GM21515 (cell line): Measurements from ENCODE around the gene CNTNAP5.

ENCODE experiments used
- ATAC-seq: cut with Tn5 transposase; IDR thresholded peaks from one replicate; pipeline ENCODE4 v1.9.1; 2021; ENCODE audit not compliant: unreplicated experiment

Gene CNTNAP5

GRCh38 chr2:124664363-124664762 is 639.3 kb downstream of the CNTNAP5 start:
- ATAC-seq = no peak

DNA sequence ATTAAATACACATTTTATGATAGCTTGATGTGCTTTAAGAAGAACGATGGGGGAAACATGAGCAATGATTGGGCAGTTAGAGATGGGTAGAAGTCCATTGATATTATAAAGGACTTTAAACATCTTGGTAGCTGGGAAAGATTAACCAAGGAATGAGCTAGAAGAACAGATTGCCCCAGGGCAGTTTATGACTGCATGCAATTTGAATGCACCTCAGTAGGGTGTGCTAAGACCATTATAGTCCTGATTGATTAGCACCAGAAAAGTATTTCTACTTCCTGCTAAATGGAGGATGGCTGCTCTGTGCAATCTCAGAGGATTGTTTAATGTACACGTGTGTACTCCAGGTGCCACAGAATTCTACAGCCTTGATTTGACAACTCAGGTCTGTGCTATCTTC is 641.9 kb downstream of the CNTNAP5 start:
- ATAC-seq = no peak

DNA sequence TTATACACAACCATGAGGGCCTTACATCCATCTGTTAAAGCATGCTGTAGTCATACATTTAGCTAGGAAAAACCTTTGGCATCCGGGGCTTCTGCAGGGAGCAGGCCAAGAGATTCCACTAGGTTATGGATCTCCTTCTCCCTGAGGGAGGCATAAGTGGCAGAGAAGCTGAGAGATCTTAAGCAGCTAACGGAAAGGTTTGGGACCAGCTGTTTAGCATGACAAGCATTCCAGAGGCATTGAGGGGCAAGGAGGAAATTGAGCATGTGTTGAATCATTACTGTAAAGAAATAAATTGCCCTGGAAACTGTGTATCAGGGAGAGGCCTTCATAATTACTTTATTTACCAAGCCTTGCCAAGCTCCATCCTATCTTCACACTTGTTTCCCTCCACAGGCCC is 643.1 kb downstream of the CNTNAP5 start:
- ATAC-seq = no peak

DNA sequence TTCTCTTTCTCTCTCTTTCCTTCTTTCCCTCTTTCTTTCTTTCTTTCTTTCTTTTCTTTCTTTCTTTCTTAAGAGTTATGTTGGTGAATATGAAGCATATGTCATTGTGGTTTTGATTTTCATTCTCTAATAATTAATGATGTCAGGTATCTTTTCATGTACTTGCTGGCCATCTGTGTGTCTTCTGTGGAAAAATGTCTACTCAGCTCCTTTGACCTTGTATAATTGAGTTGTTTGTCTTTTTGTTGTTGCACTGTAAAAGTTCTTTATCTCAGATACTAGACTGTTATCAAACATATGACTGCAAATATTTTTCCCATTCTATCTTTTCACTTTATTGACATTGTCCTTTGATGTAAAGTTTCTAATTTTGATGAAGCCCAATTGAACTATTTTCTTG is 645.1 kb downstream of the CNTNAP5 start:
- no peak for ATAC-seq

DNA sequence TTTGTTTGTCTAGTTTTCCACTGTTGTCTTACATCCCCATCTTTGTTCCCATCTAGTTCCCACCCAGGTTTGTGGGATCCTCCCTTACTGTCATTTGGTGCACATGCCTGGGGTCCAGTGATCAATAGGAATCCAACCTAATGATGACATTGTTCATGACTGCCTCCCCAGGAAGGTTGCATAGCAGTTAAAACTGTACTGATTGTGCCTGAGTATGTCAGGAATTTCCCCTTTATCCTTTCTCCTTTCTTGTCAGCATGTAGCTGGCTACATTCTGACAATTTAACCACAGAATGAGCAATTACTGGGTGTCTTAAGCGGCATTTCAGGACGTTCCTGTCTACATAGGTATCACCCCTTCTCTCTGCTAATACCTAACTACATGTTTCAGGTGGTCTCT is 653.0 kb downstream of the CNTNAP5 start:
- ATAC-seq = no peak

DNA sequence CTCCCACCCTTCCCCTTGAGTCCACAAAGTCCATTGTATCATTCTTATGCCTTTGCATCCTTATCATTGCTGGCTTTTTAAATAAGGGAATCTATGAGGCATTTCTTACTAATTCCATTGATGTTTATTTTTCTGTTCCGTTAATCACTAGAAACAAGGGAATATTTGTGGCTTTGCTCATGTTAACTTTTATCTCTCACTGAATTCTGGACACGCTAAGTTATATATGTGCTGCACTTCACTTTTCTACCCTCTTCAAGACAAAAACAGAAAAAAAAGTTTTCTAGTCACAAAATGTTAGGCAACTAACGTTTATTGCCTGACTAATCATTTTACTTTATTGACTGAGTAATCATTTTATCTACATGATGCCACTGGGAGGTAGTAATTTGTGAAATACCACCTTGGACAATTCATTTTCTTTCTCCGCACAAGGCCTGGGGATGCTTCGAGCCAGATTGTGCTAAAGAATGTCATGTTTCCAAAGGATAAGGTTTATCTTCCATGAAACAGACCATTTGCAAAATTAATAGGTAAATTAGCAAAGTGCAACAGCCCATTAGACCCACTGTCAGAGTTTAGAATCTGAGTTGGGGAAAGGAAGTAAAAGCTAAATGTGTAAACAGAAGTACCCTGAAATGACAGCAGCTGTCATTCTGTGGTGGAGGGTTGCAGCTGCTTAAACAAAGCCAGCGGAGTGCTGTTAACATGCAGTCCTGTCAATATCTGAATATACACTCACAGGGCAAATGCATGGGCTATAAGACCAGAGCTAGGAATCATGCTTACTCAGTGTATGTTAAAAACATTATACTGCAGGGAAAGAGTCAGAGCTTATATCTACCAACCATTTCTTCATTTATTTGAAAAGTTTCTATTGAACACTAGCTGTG is 658.7 kb downstream of the CNTNAP5 start:
- no peak for ATAC-seq

- ATAC-seq = no peak
These were observed 664.3 kb downstream of the CNTNAP5 start for GRCh38 chr2:124689348-124689747.

GRCh38 chr2:124692216-124692615 is 667.1 kb downstream of the CNTNAP5 start:
- ATAC-seq = no peak

DNA sequence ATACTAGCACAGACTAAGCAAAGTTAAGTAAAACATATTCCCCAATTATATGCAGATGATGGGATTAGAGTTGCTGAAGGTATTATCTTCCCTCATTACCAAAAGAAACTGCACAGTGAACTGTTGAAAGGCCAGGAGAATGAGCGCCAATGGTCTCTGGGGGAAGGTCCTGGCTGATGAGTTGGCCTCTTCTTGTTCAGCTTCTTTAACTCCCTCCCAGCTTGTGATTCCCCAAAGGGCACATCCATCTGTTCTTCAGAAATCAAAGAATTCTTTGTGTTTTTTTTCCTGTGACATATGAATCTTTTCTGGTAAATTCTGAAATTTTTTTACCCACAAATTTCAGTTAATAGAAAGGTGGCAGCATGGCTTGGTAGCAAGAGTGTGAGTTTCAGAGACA is 667.6 kb downstream of the CNTNAP5 start:
- no peak for ATAC-seq

DNA sequence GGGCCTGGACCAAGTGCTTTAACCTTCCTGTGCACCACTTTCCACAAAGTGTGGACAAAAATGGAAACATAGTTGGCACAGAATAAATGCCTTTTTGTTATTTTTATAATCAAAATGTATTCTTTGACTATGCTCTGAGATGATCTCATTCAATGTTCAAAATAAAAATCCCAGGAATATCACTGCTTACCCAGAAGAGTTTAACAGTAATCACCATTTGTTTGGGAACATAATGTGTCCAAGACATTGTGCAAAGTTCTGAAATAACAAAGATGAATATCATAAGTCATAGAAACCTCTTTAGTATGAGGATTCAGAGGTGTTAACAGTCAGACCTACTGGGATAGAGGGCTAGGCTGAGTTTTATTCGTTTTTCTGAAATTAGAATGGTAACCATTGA is 668.1 kb downstream of the CNTNAP5 start:
- no peak for ATAC-seq

- no peak for ATAC-seq
These were observed 674.0 kb downstream of the CNTNAP5 start for GRCh38 chr2:124698979-124699565.

DNA sequence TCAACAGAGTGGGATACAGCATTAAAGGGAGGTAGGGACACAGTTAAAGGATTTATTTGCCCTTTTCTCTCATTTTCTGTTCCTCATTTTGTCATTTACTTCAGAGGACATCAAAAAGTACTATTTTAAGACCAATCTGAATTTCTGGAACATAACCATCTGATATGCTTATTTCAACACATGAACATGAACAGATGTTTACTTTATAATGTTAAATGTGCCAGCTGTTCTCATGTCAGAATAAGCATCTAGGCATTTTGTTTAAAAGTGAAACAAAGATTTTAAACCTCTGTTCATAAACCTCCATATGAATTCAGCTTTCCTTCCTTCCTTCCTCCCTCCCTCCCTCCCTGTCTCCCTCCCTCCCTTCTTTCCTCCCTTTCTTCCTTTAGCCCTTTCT is 677.7 kb downstream of the CNTNAP5 start:
- ATAC-seq = no peak

- no peak for ATAC-seq
These were observed 679.2 kb downstream of the CNTNAP5 start for GRCh38 chr2:124704071-124704925.

DNA sequence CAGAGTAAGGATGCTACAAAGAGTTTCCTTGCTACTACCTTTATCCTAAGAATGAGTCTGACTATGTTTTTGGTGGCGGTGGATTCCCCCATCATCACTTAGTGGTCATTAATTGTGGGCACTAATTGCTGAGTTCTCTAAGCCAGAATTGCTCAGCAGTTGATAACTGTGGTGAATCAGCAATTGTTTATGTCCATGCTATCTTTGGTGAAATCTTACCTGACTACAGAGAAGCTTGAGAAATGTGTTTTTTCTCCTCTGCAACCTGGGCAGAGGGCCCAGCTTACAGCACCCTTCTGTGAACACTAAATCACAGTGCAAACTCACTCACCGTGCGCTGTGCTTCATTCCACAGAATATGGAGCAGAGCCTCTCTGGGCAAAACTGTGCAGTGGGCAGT is 683.6 kb downstream of the CNTNAP5 start:
- no peak for ATAC-seq

- ATAC-seq = no peak
These were observed 688.9 kb downstream of the CNTNAP5 start for GRCh38 chr2:124713969-124714368.

- ATAC-seq = no peak
These were observed 700.1 kb downstream of the CNTNAP5 start for GRCh38 chr2:124725187-124725586.

GRCh38 chr2:124740636-124741035 is 715.5 kb downstream of the CNTNAP5 start:
- no peak for ATAC-seq

- no peak for ATAC-seq
These were observed 728.8 kb downstream of the CNTNAP5 start for GRCh38 chr2:124753842-124754241.

DNA sequence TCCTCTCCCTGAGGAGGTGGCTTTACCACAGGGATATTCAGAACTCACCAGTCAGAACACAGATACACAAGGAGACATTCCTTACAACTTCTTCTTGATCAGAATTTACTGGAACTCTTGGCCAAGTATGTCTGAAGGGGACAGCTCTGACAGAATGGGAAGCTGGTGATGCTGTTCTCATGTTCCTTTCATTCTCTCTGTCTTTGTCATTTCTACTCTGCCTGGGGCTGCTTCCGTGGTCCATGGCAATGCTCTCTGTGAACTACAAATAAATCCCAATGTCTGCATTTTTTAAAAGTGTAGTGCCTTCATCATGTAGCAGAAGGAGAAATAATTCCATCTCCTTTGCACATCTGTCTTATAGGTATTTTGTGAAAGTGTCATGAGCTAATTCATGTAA is 730.3 kb downstream of the CNTNAP5 start:
- ATAC-seq = no peak

- no peak for ATAC-seq
These were observed 731.0 kb downstream of the CNTNAP5 start for GRCh38 chr2:124756048-124756447.

DNA sequence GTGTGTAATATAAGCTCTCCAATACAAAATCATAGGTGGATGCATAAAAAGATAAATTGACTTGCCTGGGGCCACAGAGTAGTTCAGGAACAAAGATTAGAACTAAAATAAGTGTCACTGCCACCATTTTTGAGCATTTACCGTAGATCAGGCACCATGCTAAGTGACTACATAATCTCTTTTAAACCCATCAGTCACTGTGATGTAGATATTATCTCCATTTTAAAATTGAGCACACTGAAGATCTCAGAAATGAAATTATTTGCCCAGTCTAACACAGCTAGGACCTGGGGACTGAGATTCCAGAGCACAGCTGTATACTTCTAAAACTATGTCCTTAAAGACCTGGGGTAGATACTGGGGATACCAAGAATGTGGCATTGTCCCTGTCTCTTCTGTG is 737.3 kb downstream of the CNTNAP5 start:
- no peak for ATAC-seq

- no peak for ATAC-seq
These were observed 738.5 kb downstream of the CNTNAP5 start for GRCh38 chr2:124763611-124764010.
